ENCODE data around the gene GLT6D1.
"Not testable (repeated sequence)": the region's sequence is repeated elsewhere in the genome, so short reads cannot be mapped to it uniquely, and the experiment has no call there.

The GLT6D1 gene, protein sequence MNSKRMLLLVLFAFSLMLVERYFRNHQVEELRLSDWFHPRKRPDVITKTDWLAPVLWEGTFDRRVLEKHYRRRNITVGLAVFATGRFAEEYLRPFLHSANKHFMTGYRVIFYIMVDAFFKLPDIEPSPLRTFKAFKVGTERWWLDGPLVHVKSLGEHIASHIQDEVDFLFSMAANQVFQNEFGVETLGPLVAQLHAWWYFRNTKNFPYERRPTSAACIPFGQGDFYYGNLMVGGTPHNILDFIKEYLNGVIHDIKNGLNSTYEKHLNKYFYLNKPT

DNA sequence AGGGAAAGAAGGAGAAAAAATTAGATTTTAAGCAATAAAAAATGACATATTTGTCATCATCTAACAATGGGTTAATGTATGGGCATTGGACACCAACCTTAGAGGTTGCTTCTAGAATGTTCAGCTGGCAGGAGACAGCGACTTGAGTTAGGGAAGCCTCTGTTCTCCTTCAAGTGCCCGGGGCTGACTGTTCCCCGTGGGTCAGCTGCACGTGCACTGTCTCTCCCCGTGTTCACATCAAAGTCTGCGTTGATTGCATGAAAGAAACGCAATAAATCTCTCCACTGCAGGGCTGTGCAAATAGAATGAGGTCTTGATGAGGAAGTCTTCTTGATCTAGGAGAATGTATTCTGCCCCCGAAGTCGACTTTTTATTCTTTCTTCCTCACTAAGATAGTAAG is at the start of gene GLT6D1:
GLT6D1 (minus strand) TSS at position 345 of the 400 bp plus-strand sequence. CDS start 353 bp downstream, outside the sequence.
- DNase-seq: no peak

GRCh38 chr9:135689011-135689410 is 49.7 kb upstream of the GLT6D1 start:
- DNase-seq: no peak

DNA sequence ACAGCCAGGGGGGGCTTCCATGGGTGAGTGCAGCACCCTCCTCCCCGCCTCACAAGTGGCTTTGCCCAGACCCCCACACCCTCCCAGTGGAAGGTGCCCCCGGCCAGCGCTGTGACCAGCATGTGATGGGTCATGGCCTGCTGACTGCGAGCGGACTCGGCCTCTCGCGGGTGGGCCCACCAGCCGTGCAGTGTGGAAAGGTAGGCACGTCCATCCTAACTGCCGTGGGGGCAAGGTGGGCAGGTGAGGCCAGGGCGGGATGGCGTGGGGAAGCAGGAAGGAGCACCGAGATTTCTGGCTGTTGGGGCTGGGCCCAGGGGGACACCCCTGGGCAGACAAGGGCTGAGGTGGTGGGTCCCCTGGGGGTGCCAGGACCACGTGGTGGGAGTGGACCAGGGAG is 47.9 kb upstream of the GLT6D1 start:
- DNase-seq: no peak

GRCh38 chr9:135684691-135685090 is 45.4 kb upstream of the GLT6D1 start:
- DNase-seq: no peak

DNA sequence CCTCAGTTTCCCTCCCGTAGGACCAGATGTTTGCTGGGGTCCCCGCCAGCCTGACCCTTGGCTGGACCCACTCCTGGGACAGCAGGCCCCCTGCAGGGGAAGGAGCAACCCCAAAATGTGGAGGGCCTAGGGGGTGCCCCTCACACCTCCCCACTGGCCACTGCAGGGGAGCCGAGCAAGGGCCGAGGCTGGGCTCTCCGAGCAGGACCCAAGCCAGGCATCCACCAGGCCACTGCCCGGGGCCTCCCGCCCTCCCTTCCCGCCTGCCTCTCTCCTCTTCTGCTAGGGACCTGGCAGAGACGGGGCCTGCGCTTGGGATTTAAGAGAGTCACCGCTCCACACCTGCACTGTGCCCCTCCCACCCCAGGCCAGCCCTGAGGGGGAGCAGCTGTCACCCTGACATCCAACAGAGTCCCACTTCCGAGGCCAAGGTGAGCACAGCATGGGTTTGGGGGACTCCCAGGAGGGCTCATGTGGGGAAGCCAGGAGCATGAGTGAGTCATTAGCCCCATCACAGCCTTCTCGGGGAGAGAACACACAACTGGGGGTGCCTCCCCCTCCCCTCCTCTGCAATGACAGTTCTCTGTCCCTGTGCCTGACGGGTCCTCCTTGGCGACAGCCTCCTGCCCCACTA is 44.2 kb upstream of the GLT6D1 start:
- no peak for DNase-seq

GRCh38 chr9:135681161-135681560 is 41.8 kb upstream of the GLT6D1 start:
- no peak for DNase-seq

DNA sequence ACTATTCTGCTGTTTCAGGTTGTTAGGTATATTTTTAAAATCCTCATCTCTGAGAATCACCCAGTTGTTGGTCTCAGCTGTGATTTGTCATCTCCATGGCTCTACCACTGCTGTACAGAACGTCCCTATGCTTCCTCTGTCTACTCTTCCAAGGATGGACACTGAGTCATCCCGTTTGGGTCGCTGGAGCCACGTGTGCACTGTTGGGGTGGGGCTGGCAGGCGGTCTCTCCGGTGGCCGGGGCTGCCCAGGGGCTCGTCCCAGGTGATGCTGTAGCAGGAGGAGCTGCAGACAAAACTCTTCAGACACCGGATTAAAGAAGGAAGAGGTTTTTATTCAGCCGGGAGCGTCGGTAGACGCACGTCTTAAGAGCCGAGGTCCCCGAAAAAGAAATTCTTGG is 40.7 kb upstream of the GLT6D1 start:
- DNase-seq: no peak

GRCh38 chr9:135678236-135679017 is 39.1 kb upstream of the GLT6D1 start:
- no peak for DNase-seq

DNA sequence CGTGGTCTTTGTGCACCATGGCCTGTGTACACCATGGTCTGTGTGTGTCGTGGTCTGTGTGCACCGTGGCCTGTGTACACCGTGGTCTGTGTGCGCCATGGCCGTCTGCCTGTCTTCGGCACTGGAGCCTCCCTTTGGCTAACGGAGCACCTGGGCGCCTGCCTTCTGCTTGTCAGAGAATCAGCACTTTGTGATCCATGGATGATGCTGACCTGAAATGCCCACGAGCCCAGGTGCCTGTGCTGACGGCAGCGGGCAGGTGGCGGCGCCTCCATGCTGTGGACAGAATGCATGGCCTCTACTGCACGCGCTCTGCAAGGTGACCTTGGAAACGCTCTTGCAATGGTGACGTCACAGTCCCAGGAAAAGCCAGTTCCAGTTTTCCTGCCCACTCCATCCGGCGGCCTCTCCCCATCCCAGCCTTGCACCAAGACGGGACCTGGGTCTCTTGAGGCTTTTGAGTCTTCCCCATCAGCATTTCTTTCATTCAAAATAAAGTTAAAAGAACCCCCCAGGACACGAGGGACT is 38.4 kb upstream of the GLT6D1 start:
- no peak for DNase-seq

GRCh38 chr9:135676891-135677290 is 37.6 kb upstream of the GLT6D1 start:
- no peak for DNase-seq

DNA sequence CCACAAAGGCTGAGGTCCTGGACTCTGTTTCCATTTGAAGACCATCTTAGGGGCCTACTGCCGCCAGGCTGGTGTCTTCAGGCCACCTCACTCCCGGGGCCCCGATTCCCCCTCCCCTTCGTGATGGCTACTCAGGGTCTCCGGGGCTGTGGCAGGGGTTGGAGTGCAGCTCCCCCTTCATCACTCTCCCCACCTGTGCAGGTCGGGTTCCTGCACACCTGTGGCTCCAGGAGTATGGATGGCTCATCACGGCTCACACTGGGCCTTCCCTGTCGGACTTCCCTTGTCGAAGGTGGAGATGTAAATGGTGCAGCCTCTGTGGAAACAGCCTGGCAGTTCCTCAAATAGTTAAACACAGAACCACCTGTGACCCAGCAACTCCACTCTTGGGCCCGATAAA is 35.6 kb upstream of the GLT6D1 start:
- DNase-seq: no peak

DNA sequence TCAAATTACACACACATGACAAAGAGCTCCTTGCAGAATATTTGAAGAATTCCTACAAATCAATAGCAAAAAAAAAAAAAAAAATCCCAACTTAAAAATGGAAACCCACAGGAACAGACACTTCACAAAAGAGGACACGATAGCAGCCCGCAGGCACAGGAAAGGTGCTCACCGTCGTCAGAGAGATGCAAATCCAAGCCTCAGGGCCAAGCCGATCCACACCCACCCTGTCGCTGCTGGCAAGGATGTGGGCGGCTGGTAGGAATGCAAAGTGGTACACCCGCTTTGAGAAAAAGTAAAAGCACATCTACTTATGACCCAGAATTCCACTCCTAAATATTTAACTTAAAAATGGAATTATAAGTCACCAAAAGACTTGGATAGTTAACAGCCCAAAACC is 34.6 kb upstream of the GLT6D1 start:
- no peak for DNase-seq

DNA sequence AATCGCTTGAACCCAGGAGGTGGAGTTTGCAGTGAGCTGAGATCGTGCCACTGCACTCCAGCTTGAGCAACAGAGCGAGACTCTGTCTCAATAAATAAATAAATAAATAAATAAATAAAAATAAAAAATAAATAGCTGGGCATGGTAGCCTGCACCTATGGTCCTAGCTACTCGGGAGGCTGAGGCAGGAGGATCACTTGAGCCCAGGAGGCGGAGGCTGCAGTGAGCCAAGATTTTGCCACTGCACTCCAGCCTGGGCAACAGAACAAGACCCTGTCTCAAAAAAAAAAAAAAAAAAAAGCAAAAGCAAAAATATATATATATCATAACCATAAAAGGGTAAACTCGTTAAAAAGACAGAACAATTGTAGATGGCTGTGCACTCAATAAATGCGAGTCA is 33.4 kb upstream of the GLT6D1 start:
- DNase-seq: not testable (repeated sequence)

DNA sequence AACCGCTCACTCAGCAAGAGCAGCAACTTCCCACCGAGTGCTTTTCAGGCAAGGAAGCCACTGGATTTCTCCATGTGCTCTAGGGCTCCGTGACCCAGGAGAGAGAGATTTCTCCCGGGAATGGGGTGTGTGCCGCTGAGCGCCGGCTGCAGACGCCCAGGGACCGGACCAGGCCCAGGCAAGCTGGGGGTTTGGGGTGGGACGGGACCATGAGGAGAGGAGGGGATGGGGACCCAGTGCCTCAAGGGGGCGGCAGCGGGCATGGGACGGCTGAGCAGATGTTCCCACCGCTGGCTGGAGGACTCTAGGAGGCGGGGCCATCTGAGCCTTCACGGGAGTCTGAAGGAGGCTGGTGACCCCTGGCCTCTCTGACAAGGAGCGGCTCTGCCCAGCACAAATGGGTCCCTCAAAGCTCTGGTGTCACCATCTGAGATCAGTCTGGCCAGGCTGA is 32.3 kb upstream of the GLT6D1 start:
- no peak for DNase-seq

- DNase-seq: no peak
Observed at GRCh38 chr9:135670721-135671590, 31.6 kb upstream of the GLT6D1 start.

GRCh38 chr9:135669616-135670285 is 30.4 kb upstream of the GLT6D1 start:
- DNase-seq: no peak

DNA sequence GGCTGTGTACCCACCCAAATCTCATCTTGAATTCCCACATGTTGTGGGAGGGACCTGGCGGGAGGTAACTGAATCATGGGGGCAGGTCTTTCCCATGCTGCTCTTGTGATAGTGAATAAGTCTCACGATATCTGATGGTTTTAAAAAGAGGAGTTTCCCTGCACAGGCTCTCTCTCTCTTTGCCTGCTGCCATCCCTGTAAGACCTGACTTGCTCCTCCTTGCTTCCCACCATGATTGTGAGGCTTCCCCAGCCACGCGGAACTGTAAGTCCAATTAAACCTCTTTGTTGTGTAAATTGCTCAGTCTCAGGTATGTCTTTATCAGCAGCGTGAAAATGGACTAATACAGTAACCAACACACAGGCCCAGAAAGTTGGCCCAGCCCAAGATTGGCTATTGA is 29.7 kb upstream of the GLT6D1 start:
- DNase-seq: not testable (repeated sequence)

DNA sequence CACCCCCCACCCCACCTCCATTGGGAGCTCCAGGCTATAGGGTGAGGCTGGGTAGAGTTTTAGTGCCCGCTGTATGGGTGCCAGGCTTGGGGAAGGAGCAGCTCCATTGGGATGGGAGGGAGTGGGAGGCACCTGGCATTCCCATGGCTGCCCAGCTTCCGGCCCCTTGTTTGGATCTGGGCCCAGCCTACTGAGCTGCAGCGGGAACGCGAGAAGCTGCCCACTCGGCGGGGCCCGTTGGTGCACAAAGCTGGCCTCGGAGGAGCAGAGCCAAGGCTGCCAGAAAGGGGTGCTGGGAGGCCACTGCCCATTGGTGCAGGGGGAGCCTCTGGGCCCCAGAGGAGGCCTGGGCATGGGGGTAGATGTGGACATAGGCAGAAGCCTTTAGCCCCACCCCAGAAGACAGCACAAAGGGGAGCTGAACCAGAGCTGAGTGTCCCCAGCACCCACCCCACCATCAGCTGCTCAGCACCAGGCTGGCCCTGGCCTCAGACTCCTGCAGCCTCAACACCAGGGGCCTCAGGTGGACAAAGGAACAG is 28.2 kb upstream of the GLT6D1 start:
- no peak for DNase-seq

- no peak for DNase-seq
Observed at GRCh38 chr9:135666534-135667462, 27.5 kb upstream of the GLT6D1 start.

- no peak for DNase-seq
Observed at GRCh38 chr9:135665795-135666189, 26.5 kb upstream of the GLT6D1 start.
